ENCODE data around the gene DNAI7.

The DNAI7 gene

DNA sequence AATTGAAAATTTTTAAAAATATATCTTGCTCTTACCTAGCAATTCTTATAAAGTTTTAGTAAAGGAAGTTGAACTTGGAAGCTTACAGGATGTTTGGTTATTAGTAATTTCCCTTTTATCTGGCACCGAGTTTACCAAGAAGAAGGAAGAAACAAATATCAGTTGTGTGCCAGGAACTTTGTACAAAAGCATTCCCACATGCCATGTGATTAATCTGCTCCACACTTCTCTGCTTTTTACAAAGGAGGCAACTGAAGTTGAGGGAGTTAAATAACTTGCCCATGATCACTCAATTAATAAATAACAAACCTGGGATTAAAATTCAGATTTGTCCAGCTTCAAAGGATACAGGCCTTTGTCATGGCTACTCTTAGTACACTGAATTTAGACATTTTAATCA is 123.6 kb downstream of the DNAI7 start:
- H3K27ac ChIP-seq = no peak overlapping the region
- no peak for TF ChIP-seq ZFX (IDR thresholded peaks at IDR 0.05; ENCODE audit: borderline replicate concordance)
- TF ChIP-seq, protein P1, sequence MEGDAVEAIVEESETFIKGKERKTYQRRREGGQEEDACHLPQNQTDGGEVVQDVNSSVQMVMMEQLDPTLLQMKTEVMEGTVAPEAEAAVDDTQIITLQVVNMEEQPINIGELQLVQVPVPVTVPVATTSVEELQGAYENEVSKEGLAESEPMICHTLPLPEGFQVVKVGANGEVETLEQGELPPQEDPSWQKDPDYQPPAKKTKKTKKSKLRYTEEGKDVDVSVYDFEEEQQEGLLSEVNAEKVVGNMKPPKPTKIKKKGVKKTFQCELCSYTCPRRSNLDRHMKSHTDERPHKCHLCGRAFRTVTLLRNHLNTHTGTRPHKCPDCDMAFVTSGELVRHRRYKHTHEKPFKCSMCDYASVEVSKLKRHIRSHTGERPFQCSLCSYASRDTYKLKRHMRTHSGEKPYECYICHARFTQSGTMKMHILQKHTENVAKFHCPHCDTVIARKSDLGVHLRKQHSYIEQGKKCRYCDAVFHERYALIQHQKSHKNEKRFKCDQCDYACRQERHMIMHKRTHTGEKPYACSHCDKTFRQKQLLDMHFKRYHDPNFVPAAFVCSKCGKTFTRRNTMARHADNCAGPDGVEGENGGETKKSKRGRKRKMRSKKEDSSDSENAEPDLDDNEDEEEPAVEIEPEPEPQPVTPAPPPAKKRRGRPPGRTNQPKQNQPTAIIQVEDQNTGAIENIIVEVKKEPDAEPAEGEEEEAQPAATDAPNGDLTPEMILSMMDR (IDR thresholded peaks at IDR 0.05) = no peak

DNA sequence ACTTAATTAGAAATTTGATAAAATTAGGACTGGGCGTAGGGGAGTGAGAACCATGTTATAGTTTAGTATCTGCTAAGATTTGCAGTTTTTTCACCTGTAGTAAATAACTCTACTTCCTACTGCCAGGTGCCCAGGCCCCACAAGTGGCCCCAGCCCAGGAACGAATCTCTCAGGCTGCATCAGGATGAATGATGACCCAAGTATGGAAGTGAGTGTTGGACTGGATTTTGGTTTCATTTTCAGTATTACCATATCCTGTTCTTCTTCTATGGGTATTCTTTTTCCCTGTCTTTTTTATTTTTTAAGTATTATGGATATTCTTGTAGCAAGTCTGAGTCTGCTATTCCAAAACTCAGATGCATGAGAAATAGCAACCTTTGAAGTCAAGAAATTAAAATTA is 125.7 kb downstream of the DNAI7 start:
- H3K27ac ChIP-seq = no peak overlapping the region
- TF ChIP-seq ZFX (IDR thresholded peaks at IDR 0.05; ENCODE audit: borderline replicate concordance) = no peak
- TF ChIP-seq, protein P1 (IDR thresholded peaks at IDR 0.05) = no peak

- H3K27ac ChIP-seq = no peak overlapping the region
- TF ChIP-seq ZFX (IDR thresholded peaks at IDR 0.05; ENCODE audit: borderline replicate concordance) = no peak
- TF ChIP-seq, protein P1 (IDR thresholded peaks at IDR 0.05) = no peak
These were observed 129.9 kb downstream of the DNAI7 start for GRCh38 chr12:25065035-25065434.

DNA sequence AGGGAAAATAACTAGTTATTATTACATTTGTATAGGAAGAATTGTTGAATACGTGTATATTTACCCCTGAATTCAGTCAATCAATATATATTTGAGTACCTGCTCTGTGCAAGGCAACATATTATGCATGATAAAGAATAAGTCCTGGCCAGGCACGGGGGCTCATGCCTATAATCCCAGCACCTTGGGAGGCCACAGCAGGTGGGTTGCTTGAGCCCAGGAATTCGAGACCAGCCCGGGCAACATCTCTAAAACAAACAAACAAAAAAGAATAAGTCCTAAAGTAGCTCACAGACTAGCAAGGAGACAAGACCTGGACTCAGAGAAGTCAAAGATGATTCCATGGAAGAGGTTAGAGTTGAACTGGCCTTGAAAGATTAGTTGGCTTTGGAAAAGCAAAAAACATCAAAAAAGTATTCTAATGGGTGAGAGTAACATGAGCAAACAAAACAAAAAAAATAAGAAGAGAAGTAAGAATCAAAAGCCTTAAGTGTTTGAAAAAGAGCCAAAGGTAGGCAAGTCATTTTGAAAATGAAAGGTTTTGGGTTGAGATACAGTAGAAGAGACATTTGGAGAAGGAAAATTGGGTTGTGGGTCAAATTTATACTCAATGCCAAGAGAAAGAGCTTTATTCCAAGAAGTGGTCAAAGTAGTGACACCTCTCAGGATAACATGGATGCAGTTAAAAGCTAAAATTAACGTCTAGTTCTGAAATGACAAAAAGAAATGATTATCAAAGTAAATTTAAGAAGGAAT is 130.9 kb downstream of the DNAI7 start:
- H3K27ac ChIP-seq = no peak overlapping the region
- TF ChIP-seq, protein P1 (IDR thresholded peaks at IDR 0.05) = no peak
- no peak for TF ChIP-seq ZFX (IDR thresholded peaks at IDR 0.05; ENCODE audit: borderline replicate concordance)

GRCh38 chr12:25058658-25059058 is 136.3 kb downstream of the DNAI7 start:
- H3K27ac ChIP-seq = no peak overlapping the region

More at GRCh38 chr12:25058658-25059058, 136.3 kb downstream of the DNAI7 start:
- TF ChIP-seq, protein P1 (IDR thresholded peaks at IDR 0.05) = no peak
